ENCODE results near the gene PIN4.
"Not testable (repeated sequence)": the region's sequence is repeated elsewhere in the genome, so short reads cannot be mapped to it uniquely, and the experiment has no call there.

The PIN4 gene

GRCh38 chrX:72146527-72146926 lies 35.0 kb upstream of the PIN4 start:
- no peaks in the 10 kb centered on the region for H3K4me1 ChIP-seq (ENCODE audit: control insufficient read depth, low read depth, low read length)
- peaks cover 8% of the 10 kb centered on the region for H3K36me3 ChIP-seq (ENCODE audit: control insufficient read depth, low read depth, low read length)
- no peaks in the 10 kb centered on the region for H3K27me3 ChIP-seq (ENCODE audit: control insufficient read depth, insufficient read depth, low read length)
- H3K9ac ChIP-seq (ENCODE audit: low read length) = no peak overlapping the region
- no peak overlapping the region for H3K27ac ChIP-seq (ENCODE audit: low read length)
- H3K9me3 ChIP-seq (ENCODE audit: control insufficient read depth, low read depth, low read length) = peaks cover 19% of the 10 kb centered on the region
- no peak overlapping the region for H3K4me3 ChIP-seq (ENCODE audit: low read length)

GRCh38 chrX:72158773-72159172 lies 22.8 kb upstream of the PIN4 start:
- Histone ChIP-seq H3K9ac (ENCODE audit: low read length) (no peak overlapping the region), H3K36me3 (ENCODE audit: control insufficient read depth, low read depth, low read length) (no peaks in the 10 kb centered on the region), H3K9me3 (ENCODE audit: control insufficient read depth, low read depth, low read length) (peaks cover 8% of the 10 kb centered on the region), H3K4me3 (ENCODE audit: low read length) (no peak overlapping the region), H3K4me1 (ENCODE audit: control insufficient read depth, low read depth, low read length) (no peaks in the 10 kb centered on the region), H3K27ac (ENCODE audit: low read length) (no peak overlapping the region), H3K27me3 (ENCODE audit: control insufficient read depth, insufficient read depth, low read length) (no peaks in the 10 kb centered on the region)

- Histone ChIP-seq H3K4me1 (ENCODE audit: control insufficient read depth, low read depth, low read length) (no peaks in the 10 kb centered on the region), H3K36me3 (ENCODE audit: control insufficient read depth, low read depth, low read length) (no peaks in the 10 kb centered on the region), H3K27ac (ENCODE audit: low read length) (no peak overlapping the region), H3K9me3 (ENCODE audit: control insufficient read depth, low read depth, low read length) (peaks cover 6% of the 10 kb centered on the region), H3K9ac (ENCODE audit: low read length) (no peak overlapping the region), H3K27me3 (ENCODE audit: control insufficient read depth, insufficient read depth, low read length) (no peaks in the 10 kb centered on the region), H3K4me3 (ENCODE audit: low read length) (no peak overlapping the region)
These were observed 21.8 kb upstream of the PIN4 start for GRCh38 chrX:72159769-72160168.

- no peak overlapping the region for H3K27ac ChIP-seq (ENCODE audit: low read length)
- H3K27me3 ChIP-seq (ENCODE audit: control insufficient read depth, insufficient read depth, low read length) = no peaks in the 10 kb centered on the region
- H3K9me3 ChIP-seq (ENCODE audit: control insufficient read depth, low read depth, low read length) = no peaks in the 10 kb centered on the region
- H3K9ac ChIP-seq (ENCODE audit: low read length) = no peak overlapping the region
- H3K36me3 ChIP-seq (ENCODE audit: control insufficient read depth, low read depth, low read length) = no peaks in the 10 kb centered on the region
- H3K4me3 ChIP-seq (ENCODE audit: low read length) = no peak overlapping the region
- no peaks in the 10 kb centered on the region for H3K4me1 ChIP-seq (ENCODE audit: control insufficient read depth, low read depth, low read length)
These were observed 16.0 kb upstream of the PIN4 start for GRCh38 chrX:72165551-72165950.

- peaks cover 3% of the 10 kb centered on the region for H3K9me3 ChIP-seq (ENCODE audit: control insufficient read depth, low read depth, low read length)
- H3K27ac ChIP-seq (ENCODE audit: low read length) = no peak overlapping the region
- no peaks in the 10 kb centered on the region for H3K36me3 ChIP-seq (ENCODE audit: control insufficient read depth, low read depth, low read length)
- H3K4me1 ChIP-seq (ENCODE audit: control insufficient read depth, low read depth, low read length) = no peaks in the 10 kb centered on the region
- H3K27me3 ChIP-seq (ENCODE audit: control insufficient read depth, insufficient read depth, low read length) = no peaks in the 10 kb centered on the region
- no peak overlapping the region for H3K4me3 ChIP-seq (ENCODE audit: low read length)
- H3K9ac ChIP-seq (ENCODE audit: low read length) = no peak overlapping the region
These were observed 12.4 kb upstream of the PIN4 start for GRCh38 chrX:72169008-72169728.

GRCh38 chrX:72176289-72176688 lies 5.3 kb upstream of the PIN4 start:
- H3K27me3 ChIP-seq (ENCODE audit: control insufficient read depth, insufficient read depth, low read length); H3K27ac ChIP-seq (ENCODE audit: low read length); H3K36me3 ChIP-seq (ENCODE audit: control insufficient read depth, low read depth, low read length); H3K4me3 ChIP-seq (ENCODE audit: low read length); H3K4me1 ChIP-seq (ENCODE audit: control insufficient read depth, low read depth, low read length); H3K9ac ChIP-seq (ENCODE audit: low read length): not testable (repeated sequence)
- peaks cover 11% of the 10 kb centered on the region for H3K9me3 ChIP-seq (ENCODE audit: control insufficient read depth, low read depth, low read length)

- no peak overlapping the region for H3K4me3 ChIP-seq (ENCODE audit: low read length)
- H3K9ac ChIP-seq (ENCODE audit: low read length) = no peak overlapping the region
- no peaks in the 10 kb centered on the region for H3K4me1 ChIP-seq (ENCODE audit: control insufficient read depth, low read depth, low read length)
- H3K9me3 ChIP-seq (ENCODE audit: control insufficient read depth, low read depth, low read length) = peaks cover 9% of the 10 kb centered on the region
- H3K27me3 ChIP-seq (ENCODE audit: control insufficient read depth, insufficient read depth, low read length) = no peaks in the 10 kb centered on the region
- no peaks in the 10 kb centered on the region for H3K36me3 ChIP-seq (ENCODE audit: control insufficient read depth, low read depth, low read length)
- no peak overlapping the region for H3K27ac ChIP-seq (ENCODE audit: low read length)
These were observed 4.6 kb upstream of the PIN4 start for GRCh38 chrX:72176981-72177380.

- Histone ChIP-seq H3K4me3 (ENCODE audit: low read length) (peak overlapping the region; percentile 95), H3K36me3 (ENCODE audit: control insufficient read depth, low read depth, low read length) (no peaks in the 10 kb centered on the region)
These were observed 1.0 kb upstream of the PIN4 start for GRCh38 chrX:72180539-72180938.

GRCh38 chrX:72182924-72183323 lies 1.4 kb downstream of the PIN4 start:
- H3K9me3 ChIP-seq (ENCODE audit: control insufficient read depth, low read depth, low read length) = peaks cover 5% of the 10 kb centered on the region
- H3K36me3 ChIP-seq (ENCODE audit: control insufficient read depth, low read depth, low read length) = peaks cover 2% of the 10 kb centered on the region
- H3K4me3 ChIP-seq (ENCODE audit: low read length) = peak overlapping the region; percentile 95
- H3K9ac ChIP-seq (ENCODE audit: low read length) = no peak overlapping the region
- no peaks in the 10 kb centered on the region for H3K4me1 ChIP-seq (ENCODE audit: control insufficient read depth, low read depth, low read length)
- H3K27ac ChIP-seq (ENCODE audit: low read length) = no peak overlapping the region
- no peaks in the 10 kb centered on the region for H3K27me3 ChIP-seq (ENCODE audit: control insufficient read depth, insufficient read depth, low read length)

More at GRCh38 chrX:72180539-72180938, 1.0 kb upstream of the PIN4 start:
- Histone ChIP-seq H3K4me1 (ENCODE audit: control insufficient read depth, low read depth, low read length) (no peaks in the 10 kb centered on the region), H3K9me3 (ENCODE audit: control insufficient read depth, low read depth, low read length) (peaks cover 5% of the 10 kb centered on the region), H3K27me3 (ENCODE audit: control insufficient read depth, insufficient read depth, low read length) (no peaks in the 10 kb centered on the region), H3K27ac (ENCODE audit: low read length) (peak overlapping the region; percentile 14), H3K9ac (ENCODE audit: low read length) (peak overlapping the region; percentile 68)

GRCh38 chrX:72201836-72202536 lies 20.4 kb downstream of the PIN4 start:
- no peaks in the 10 kb centered on the region for H3K27me3 ChIP-seq (ENCODE audit: control insufficient read depth, insufficient read depth, low read length)
- peaks cover 18% of the 10 kb centered on the region for H3K4me1 ChIP-seq (ENCODE audit: control insufficient read depth, low read depth, low read length)
- no peak overlapping the region for H3K27ac ChIP-seq (ENCODE audit: low read length)
- H3K9me3 ChIP-seq (ENCODE audit: control insufficient read depth, low read depth, low read length) = peaks cover 11% of the 10 kb centered on the region
- peak overlapping the region; percentile 15 for H3K4me3 ChIP-seq (ENCODE audit: low read length)
- no peak overlapping the region for H3K9ac ChIP-seq (ENCODE audit: low read length)
- peaks cover 14% of the 10 kb centered on the region for H3K36me3 ChIP-seq (ENCODE audit: control insufficient read depth, low read depth, low read length)

- peaks cover 9% of the 10 kb centered on the region for H3K9me3 ChIP-seq (ENCODE audit: control insufficient read depth, low read depth, low read length)
- no peak overlapping the region for H3K9ac ChIP-seq (ENCODE audit: low read length)
- no peaks in the 10 kb centered on the region for H3K27me3 ChIP-seq (ENCODE audit: control insufficient read depth, insufficient read depth, low read length)
- H3K36me3 ChIP-seq (ENCODE audit: control insufficient read depth, low read depth, low read length) = peaks cover 11% of the 10 kb centered on the region
- no peak overlapping the region for H3K27ac ChIP-seq (ENCODE audit: low read length)
- peak overlapping the region; percentile 34 for H3K4me3 ChIP-seq (ENCODE audit: low read length)
- peaks cover 18% of the 10 kb centered on the region for H3K4me1 ChIP-seq (ENCODE audit: control insufficient read depth, low read depth, low read length)
These were observed 21.3 kb downstream of the PIN4 start for GRCh38 chrX:72202792-72203401.

All from iPS-18a (cell line).